Left ventricle myocardium inferior (tissue), 1 donor: ENCODE data around the gene CDH22. TPM values are rescaled to one million over a fixed set of nuclear protein-coding genes. Genes with fewer than 3 reads are reported as not detected.

Source experiments
- DNase-seq: peaks from one replicate; pipeline ENCODE4 v3.0.0-alpha.2; 2020
- H3K27ac ChIP-seq: fragments of 200-600 bp; replicated peaks from 2 replicates; pipeline ENCODE4 v1.8.0; 2021
- H3K27me3 ChIP-seq: fragments of 200-600 bp; 2 replicates; pipeline ENCODE4 v1.8.0; 2021; ENCODE audit warnings: low read depth
- H3K36me3 ChIP-seq: fragments of 200-600 bp; 2 replicates; pipeline ENCODE4 v1.8.0; 2021
- H3K4me1 ChIP-seq: fragments of 200-600 bp; 2 replicates; pipeline ENCODE4 v1.8.0; 2021
- H3K4me3 ChIP-seq: fragments of 200-600 bp; 2 replicates; pipeline ENCODE4 v1.8.0; 2021; ENCODE audit warnings: mild to moderate bottlenecking, moderate library complexity
- H3K9me3 ChIP-seq: fragments of 200-600 bp; replicated peaks from 2 replicates; pipeline ENCODE4 v1.8.0; 2021
- CTCF ChIP-seq: fragments of 200-600 bp; IDR thresholded peaks from 2 replicates; pipeline ENCODE4 v1.8.0; 2021; ENCODE audit warnings: antibody characterized with exemption, mild to moderate bottlenecking, borderline replicate concordance
- intact Hi-C: fragments of 100-400 bp; cut with micrococcal nuclease; formaldehyde crosslinking; loops from one replicate; pipeline ENCODE4 v1.11.0; 2022
- total RNA-seq: library from RNA; stranded (reverse); fragmentation: NEBNext Ultra II Directional; extraction: Animal tissue kit (Norgen Biotek cat#: 25700); gene quantifications from one replicate; pipeline ENCODE4 v1.2.1, GENCODE V29; 2021
- donor health status: DM: no; HTN: yes; CAD: no; lungs with severe emphysema.

The CDH22 gene
- total RNA-seq, 1 donor from 2014 or later, result 2.3 TPM

DNA sequence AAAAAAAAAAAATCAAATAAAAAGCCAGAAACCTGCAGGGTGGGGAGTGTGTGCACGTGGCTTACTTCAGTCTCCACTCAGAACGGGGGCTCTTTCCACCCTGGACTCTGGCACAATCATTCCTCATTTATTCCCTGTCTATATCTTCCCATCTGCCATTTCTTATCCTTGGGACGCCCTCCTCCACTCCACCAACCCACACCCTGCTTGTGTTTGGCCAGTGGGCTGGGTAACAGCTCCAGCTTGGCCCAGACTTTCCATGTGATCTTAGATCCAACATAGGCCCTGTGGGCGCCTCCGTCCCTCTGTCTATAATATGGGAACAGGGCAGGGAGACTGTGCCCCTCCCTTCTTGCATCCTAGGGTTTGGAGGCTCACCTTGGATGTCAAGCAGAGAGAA lies 122.1 kb downstream of the CDH22 start:
- no peak for TF ChIP-seq CTCF
- Histone ChIP-seq H3K27me3 (peaks cover 61% of the 10 kb centered on the region), H3K27ac (no peak overlapping the region), H3K4me1 (no peaks in the 10 kb centered on the region), H3K9me3 (no peaks in the 10 kb centered on the region), H3K36me3 (no peaks in the 10 kb centered on the region), H3K4me3 (no peak overlapping the region)
- intact Hi-C loops, result no loop called here
- DNase-seq, result no peak

DNA sequence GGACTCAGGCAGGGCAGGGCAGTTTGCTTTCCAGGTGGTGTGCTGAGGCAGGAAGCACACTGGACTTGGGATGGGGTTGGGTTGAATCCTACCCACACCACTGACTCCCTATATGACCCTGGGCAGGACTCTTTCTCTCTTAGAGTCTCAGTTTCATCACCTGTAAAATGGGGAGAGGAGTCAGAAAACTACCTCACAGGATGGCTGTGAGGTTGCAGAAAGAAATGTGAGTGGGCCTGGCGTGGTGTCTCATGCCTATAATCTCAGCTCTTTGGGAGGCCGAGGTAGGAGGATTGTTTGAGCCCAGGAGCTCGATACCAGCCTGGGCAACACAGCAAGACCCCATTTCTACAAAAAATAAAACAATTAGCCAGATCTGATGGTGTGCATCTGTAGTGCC lies 122.9 kb downstream of the CDH22 start:
- no peak for TF ChIP-seq CTCF
- no peak overlapping the region for H3K27ac ChIP-seq
- intact Hi-C loops, result no loop called here
- no peaks in the 10 kb centered on the region for H3K4me1 ChIP-seq
- no peaks in the 10 kb centered on the region for H3K9me3 ChIP-seq
- H3K4me3 ChIP-seq, result no peak overlapping the region
- no peaks in the 10 kb centered on the region for H3K36me3 ChIP-seq
- H3K27me3 ChIP-seq, result peaks cover 60% of the 10 kb centered on the region
- no peak for DNase-seq

DNA sequence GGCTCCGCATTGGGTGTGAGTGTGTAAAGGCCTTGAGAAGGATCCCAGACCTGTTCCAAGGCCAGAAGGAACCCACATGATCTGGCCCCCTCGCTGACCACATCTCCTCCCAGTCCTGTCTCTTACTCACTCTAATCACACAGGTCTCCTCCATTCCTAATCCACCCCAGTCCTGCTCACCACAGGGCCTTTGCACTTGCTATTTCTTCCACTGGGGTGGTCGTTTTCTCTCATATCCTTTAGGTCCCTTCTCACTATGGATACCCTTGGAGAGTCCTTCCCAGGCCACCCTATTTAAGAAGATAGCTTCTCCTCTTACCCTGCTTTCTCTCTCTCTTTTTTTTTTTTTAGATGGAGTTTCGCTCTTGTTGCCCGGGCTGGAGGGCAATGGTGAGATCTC lies 124.5 kb downstream of the CDH22 start:
- H3K27ac ChIP-seq, result no peak overlapping the region
- H3K4me3 ChIP-seq, result no peak overlapping the region
- intact Hi-C loops, result no loop called here
- no peak for TF ChIP-seq CTCF
- no peak for DNase-seq
- H3K9me3 ChIP-seq, result no peaks in the 10 kb centered on the region
- no peaks in the 10 kb centered on the region for H3K36me3 ChIP-seq
- H3K27me3 ChIP-seq, result peaks cover 57% of the 10 kb centered on the region
- no peaks in the 10 kb centered on the region for H3K4me1 ChIP-seq

GRCh38 chr20:46182276-46183200 lies 125.8 kb downstream of the CDH22 start:
- H3K36me3 ChIP-seq, result no peaks in the 10 kb centered on the region
- H3K27me3 ChIP-seq, result peaks cover 56% of the 10 kb centered on the region
- intact Hi-C loops, result no loop called here
- no peak overlapping the region for H3K4me3 ChIP-seq
- no peaks in the 10 kb centered on the region for H3K9me3 ChIP-seq
- no peaks in the 10 kb centered on the region for H3K4me1 ChIP-seq
- no peak for TF ChIP-seq CTCF
- H3K27ac ChIP-seq, result no peak overlapping the region
- no peak for DNase-seq

DNA sequence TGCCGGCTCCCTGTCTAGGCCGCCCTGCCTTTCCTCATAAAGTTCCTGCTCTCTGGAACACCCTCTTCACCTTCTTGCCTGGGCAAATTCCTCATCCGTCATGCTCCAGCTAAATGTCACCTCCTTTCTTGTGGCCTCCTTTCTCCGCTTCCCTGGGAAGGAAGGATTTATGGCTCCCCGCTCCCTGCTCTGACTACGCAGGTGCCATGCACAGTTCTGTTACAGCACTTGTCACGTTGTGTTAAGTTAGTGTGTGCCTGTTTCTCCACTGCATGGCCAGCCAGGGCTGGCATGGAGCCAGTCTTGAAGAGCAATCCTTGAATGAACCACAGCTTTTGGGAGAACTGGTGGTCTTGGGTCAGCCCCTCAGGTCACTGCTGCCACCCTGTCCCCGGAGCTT lies 128.4 kb downstream of the CDH22 start:
- Histone ChIP-seq H3K4me1 (no peaks in the 10 kb centered on the region), H3K4me3 (no peak overlapping the region), H3K36me3 (no peaks in the 10 kb centered on the region), H3K9me3 (no peaks in the 10 kb centered on the region), H3K27me3 (peaks cover 66% of the 10 kb centered on the region), H3K27ac (no peak overlapping the region)
- intact Hi-C loops, result loop anchor here (10.0 kb wide), 1 partner anchor 155 kb away; the partner anchor contains the start of gene SLC12A5
- no peak for DNase-seq
- TF ChIP-seq CTCF, result no peak
